Subcutaneous adipose tissue (tissue), 4 donors: ENCODE measurements around the gene REXO1. TPM values are rescaled to one million over a fixed set of nuclear protein-coding genes. Genes with fewer than 3 reads are reported as not detected.

Experiments used
- total RNA-seq, 4 donors: library from RNA; depleted of rRNA; stranded (reverse); fragments of >200 nt; gene quantifications; one replicate each; pipeline ENCODE4 v1.1.0, GENCODE V29; 2016
- TF ChIP-seq, protein P1 (sequence below): fragments of 450-650 bp; IDR thresholded peaks from one replicate; pipeline ENCODE4 v1.5.1; 2016; ENCODE audit warnings: low read depth, mild to moderate bottlenecking, control low read depth, antibody characterized with exemption, moderate library complexity

REXO1 gene
- total RNA-seq, 4 donors from 2014 or later: 12.3 to 30.5 (median 20.1) TPM

- TF ChIP-seq, protein P1, sequence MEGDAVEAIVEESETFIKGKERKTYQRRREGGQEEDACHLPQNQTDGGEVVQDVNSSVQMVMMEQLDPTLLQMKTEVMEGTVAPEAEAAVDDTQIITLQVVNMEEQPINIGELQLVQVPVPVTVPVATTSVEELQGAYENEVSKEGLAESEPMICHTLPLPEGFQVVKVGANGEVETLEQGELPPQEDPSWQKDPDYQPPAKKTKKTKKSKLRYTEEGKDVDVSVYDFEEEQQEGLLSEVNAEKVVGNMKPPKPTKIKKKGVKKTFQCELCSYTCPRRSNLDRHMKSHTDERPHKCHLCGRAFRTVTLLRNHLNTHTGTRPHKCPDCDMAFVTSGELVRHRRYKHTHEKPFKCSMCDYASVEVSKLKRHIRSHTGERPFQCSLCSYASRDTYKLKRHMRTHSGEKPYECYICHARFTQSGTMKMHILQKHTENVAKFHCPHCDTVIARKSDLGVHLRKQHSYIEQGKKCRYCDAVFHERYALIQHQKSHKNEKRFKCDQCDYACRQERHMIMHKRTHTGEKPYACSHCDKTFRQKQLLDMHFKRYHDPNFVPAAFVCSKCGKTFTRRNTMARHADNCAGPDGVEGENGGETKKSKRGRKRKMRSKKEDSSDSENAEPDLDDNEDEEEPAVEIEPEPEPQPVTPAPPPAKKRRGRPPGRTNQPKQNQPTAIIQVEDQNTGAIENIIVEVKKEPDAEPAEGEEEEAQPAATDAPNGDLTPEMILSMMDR: no peak
These were observed 42.7 kb downstream of the REXO1 start for GRCh38 chr19:1805401-1806183.

DNA sequence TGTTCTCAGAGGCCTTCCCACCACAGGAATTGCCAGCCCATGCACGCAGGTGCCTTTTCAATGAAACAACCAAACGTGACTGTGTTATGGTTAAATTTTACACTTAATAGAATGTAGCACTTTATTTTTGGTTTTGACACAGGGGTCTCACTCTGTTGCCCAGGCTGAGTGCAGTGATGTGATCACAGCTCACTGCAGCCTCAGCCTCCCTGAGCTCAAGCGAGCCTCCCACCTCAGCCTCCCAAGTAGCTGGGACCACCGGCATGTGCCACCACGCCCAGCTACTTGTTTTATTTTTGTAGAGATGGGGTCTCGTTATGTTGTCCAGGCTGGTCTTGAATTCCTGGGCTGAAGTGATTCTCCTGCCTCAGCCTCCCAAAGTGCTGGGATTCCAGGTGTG, 43.4 kb downstream of the REXO1 start:
- TF ChIP-seq, protein P1: no peak

DNA sequence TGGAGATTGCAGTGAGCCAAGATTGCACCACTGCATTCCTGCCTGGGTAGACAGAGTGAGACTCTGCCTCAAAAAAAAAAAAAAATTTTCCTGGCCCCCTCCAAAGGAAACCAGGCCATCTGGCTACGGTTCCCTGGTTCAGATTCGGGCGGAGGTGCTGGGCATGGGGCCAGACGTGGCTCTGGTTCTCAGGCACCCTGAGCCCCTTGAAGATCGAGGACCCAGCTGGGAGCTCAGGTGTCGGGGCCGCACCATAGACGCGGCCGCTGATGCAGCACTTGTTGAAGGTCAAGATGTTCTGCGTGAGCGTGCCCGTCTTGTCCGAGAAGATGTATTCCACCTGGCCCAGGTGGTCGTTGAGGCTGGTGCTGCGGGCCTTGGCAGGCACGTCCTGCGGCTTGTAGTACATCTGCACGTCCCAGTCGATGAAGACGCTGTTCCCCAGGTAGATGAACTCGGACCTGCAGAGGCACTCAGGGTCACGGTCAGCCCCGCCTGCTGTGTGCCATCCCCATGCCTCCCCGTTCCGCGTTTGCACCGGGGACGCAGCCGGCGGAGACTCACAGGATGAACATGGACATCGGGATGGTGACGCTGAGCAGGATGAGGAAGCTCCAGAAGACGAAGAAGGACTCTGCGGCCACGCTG, 48.5 kb downstream of the REXO1 start:
- TF ChIP-seq, protein P1: no peak

- TF ChIP-seq, protein P1: no peak
These were observed 51.7 kb downstream of the REXO1 start for GRCh38 chr19:1796395-1797142.

DNA sequence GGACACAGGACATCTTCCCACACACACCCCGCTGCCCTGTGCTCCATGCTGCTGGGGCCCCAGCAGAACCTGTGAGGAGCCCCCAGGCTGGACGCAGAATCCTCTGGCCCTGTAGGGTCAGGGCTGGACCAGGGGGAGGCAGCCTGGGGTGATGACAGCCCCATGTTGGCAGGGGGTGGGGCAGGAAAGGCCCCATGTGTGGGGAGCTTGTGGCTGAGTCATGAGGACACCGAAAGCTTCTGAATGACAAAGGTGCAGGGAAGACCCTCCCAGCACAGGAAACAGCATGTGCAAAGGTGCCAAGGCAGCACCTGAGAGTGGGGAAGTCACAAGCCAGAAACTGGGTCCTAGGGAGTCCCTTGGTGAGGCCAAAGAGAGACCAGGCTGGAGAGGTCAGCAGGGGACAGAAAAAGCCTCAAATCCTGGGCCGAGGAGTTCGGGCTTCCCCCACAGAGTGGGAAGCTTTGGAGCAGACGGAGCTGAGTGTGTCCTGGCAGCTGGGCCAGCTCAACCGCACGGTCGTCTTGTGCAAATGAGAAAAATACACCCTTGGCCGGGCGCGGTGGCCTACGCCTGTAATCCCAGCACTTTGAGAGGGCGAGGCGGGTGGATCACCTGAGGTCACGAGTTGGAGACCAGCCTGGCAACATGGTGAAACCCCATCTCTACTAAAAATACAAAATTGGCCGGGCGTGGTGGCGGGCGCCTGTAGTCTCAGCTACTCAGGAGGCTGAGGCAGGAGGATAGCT, 53.7 kb downstream of the REXO1 start:
- TF ChIP-seq, protein P1: no peak

GRCh38 chr19:1791879-1792278, 56.4 kb downstream of the REXO1 start:
- TF ChIP-seq, protein P1: no peak
